PC-3 (cell line): Measurements from ENCODE around the gene CRTC1. TPM values are rescaled to one million over a fixed set of nuclear protein-coding genes. Genes with fewer than 3 reads are reported as not detected.

Source experiments
- ATAC-seq: fragments of 200-7000 bp; cut with Tn5 transposase; 2 replicates; pipeline ENCODE4 v1.9.1; 2020; ENCODE audit warnings: mild to moderate bottlenecking, moderate library complexity
- BruUV-seq: library from RNA; stranded (reverse); fragments of 400-500 nt; replicated peaks from 2 replicates; lab custom pipeline; 2021; lab: Mats Ljungman, UMichigan
- CTCF ChIA-PET: fragments of 300-600 bp; sonication (Branson Sonifier 250); formaldehyde crosslinking; loops from one replicate; lab custom pipeline; 2022; ENCODE audit warnings: antibody characterized with exemption; lab: Charles Lee
- POLR2A ChIA-PET: fragments of 300-600 bp; sonication (Branson Sonifier 250); formaldehyde crosslinking; loops from one replicate; lab custom pipeline; 2022; ENCODE audit warnings: antibody characterized with exemption; ENCODE audit not compliant: unreplicated experiment; lab: Charles Lee
- DNase-seq: peaks from one replicate; pipeline ENCODE4 v3.0.0-alpha.2; 2015
- H2AFZ ChIP-seq: fragments of 300-600 bp; sonication (generic); 2 replicates; pipeline ENCODE4 v1.6.0; 2016; ENCODE audit warnings: antibody characterized with exemption, low read length
- H3F3A ChIP-seq: fragments of 300-600 bp; sonication (generic); one replicate; pipeline ENCODE4 v1.6.0; 2017; ENCODE audit warnings: antibody characterized with exemption, low read length, control low read depth, mild to moderate bottlenecking; ENCODE audit not compliant: unreplicated experiment
- H3K27ac ChIP-seq: fragments of 300-600 bp; sonication (generic); 2 replicates; pipeline ENCODE4 v1.5.1; 2016; ENCODE audit warnings: mild to moderate bottlenecking, low read length
- H3K27me3 ChIP-seq: fragments of 300-600 bp; sonication (generic); 2 replicates; pipeline ENCODE4 v1.6.1; 2016; ENCODE audit warnings: low read length, mixed read lengths
- H3K36me3 ChIP-seq: fragments of 300-600 bp; sonication (generic); 2 replicates; pipeline ENCODE4 v1.6.1; 2016; ENCODE audit warnings: low read depth, mixed run types, low read length, mixed read lengths
- H3K4me1 ChIP-seq: fragments of 300-600 bp; sonication (generic); 2 replicates; pipeline ENCODE4 v1.5.1; 2016; ENCODE audit warnings: low read length; ENCODE audit not compliant: insufficient read depth
- H3K4me2 ChIP-seq: fragments of 300-600 bp; sonication (generic); 2 replicates; pipeline ENCODE4 v1.6.0; 2016; ENCODE audit warnings: low read length
- H3K4me3 ChIP-seq: fragments of 300-600 bp; sonication (generic); 2 replicates; pipeline ENCODE4 v1.5.1; 2016; ENCODE audit warnings: mild to moderate bottlenecking, low read length, mixed read lengths
- H3K79me2 ChIP-seq: fragments of 300-600 bp; sonication (generic); 2 replicates; pipeline ENCODE4 v1.6.1; 2017; ENCODE audit warnings: low read length, mixed read lengths
- H3K9ac ChIP-seq: fragments of 300-600 bp; sonication (generic); 2 replicates; pipeline ENCODE4 v1.6.0; 2016; ENCODE audit warnings: mild to moderate bottlenecking, low read length
- H3K9me2 ChIP-seq: fragments of 300-600 bp; sonication (generic); replicated peaks from 2 replicates; pipeline ENCODE4 v1.6.1; 2016; ENCODE audit warnings: mixed run types, low read length, mixed read lengths
- H3K9me3 ChIP-seq: fragments of 300-600 bp; sonication (generic); 2 replicates; pipeline ENCODE4 v1.6.1; 2016; ENCODE audit warnings: low read length, mixed read lengths
- H4K20me1 ChIP-seq: fragments of 300-600 bp; sonication (generic); 2 replicates; pipeline ENCODE4 v1.6.1; 2016; ENCODE audit warnings: low read length, mixed read lengths
- EZH2 ChIP-seq: fragments of 300-600 bp; sonication (generic); IDR thresholded peaks from one replicate; pipeline ENCODE4 v1.6.1; 2017; ENCODE audit warnings: antibody characterized with exemption, mild to moderate bottlenecking, low read length; ENCODE audit not compliant: unreplicated experiment
- EZH2phosphoT487 ChIP-seq: fragments of 300-600 bp; sonication (generic); IDR thresholded peaks from 2 replicates; pipeline ENCODE4 v1.6.1; 2018; ENCODE audit warnings: mild to moderate bottlenecking, antibody characterized with exemption, low read length, borderline replicate concordance
- intact Hi-C: fragments of 100-400 bp; cut with micrococcal nuclease; formaldehyde crosslinking; loops from 2 replicates; pipeline ENCODE4 v1.9.0; 2023
- total RNA-seq: library from RNA; depleted of rRNA; stranded (reverse); fragments of >200 nt; gene quantifications from 2 replicates; pipeline ENCODE4 v1.2.3, GENCODE V29; 2014
- TF ChIP-seq, protein P1 (sequence below): fragments of 300-600 bp; sonication (generic); conservative IDR thresholded peaks from 2 replicates; pipeline ENCODE4 v1.5.1; 2017; ENCODE audit warnings: antibody characterized with exemption, low read depth, mild to moderate bottlenecking, low read length

The CRTC1 gene
- total RNA-seq, 1 experiment from 2014 or later, result 6.7 TPM

DNA sequence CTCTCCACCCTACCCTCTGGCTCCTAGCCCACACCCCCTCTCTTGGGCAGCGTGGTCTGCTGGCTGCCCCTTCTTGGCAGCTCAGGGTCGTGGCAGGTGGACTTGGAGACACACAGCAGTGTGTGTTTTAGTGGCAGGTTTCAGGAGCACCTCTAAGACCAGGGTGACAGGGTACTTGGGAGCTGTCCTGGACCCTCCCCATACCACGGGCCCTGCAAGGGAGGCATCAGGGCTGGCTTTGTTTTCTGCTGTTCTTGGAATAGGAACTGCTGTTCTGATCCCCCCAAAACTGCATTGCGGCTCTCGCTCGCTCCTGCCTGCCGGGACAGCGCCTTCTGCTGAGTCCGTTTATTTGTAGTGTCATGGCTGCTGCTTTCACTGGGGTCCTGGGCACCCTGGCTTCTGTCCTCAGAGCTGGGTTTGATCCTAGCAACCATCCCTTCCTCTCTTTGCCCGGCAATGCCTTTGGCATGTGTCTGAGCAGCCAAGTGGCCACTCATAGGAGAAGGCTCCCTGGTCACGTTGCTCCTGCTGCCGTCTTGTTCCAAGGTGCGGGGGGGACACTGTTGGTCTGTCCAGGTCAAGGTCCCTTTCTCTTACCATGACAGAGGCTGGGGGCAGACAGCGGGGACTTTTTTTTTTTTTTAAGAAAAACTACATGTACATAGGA is 95.5 kb downstream of the CRTC1 start:
- no peak for DNase-seq
- POLR2A ChIA-PET, result no interaction called here
- peaks cover 12% of the 10 kb centered on the region for H3K4me1 ChIP-seq
- H3K4me2 ChIP-seq, result no peak overlapping the region
- H3K36me3 ChIP-seq, result no peaks in the 10 kb centered on the region
- no peak overlapping the region for H3K4me3 ChIP-seq
- H3K9me2 ChIP-seq, result no peaks in the 10 kb centered on the region
- no peaks in the 10 kb centered on the region for H3K27me3 ChIP-seq
- intact Hi-C loops, result loop anchor here (10.0 kb wide), 1 partner anchor 174 kb away; the partner anchor contains the start of gene CRLF1
- no peak overlapping the region for H3K27ac ChIP-seq
- no TSS peak for BruUV-seq
- CTCF ChIA-PET, result no interaction called here
- no peaks in the 10 kb centered on the region for H3K79me2 ChIP-seq
- no peaks in the 10 kb centered on the region for H3F3A ChIP-seq
- TF ChIP-seq, protein P1, sequence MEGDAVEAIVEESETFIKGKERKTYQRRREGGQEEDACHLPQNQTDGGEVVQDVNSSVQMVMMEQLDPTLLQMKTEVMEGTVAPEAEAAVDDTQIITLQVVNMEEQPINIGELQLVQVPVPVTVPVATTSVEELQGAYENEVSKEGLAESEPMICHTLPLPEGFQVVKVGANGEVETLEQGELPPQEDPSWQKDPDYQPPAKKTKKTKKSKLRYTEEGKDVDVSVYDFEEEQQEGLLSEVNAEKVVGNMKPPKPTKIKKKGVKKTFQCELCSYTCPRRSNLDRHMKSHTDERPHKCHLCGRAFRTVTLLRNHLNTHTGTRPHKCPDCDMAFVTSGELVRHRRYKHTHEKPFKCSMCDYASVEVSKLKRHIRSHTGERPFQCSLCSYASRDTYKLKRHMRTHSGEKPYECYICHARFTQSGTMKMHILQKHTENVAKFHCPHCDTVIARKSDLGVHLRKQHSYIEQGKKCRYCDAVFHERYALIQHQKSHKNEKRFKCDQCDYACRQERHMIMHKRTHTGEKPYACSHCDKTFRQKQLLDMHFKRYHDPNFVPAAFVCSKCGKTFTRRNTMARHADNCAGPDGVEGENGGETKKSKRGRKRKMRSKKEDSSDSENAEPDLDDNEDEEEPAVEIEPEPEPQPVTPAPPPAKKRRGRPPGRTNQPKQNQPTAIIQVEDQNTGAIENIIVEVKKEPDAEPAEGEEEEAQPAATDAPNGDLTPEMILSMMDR, result no peak
- TF ChIP-seq EZH2 (no peak), EZH2phosphoT487 (no peak)
- ATAC-seq, result no peak
- H3K9me3 ChIP-seq, result no peaks in the 10 kb centered on the region
- H2AFZ ChIP-seq, result no peak overlapping the region
- no peak overlapping the region for H3K9ac ChIP-seq
- H4K20me1 ChIP-seq, result no peaks in the 10 kb centered on the region

DNA sequence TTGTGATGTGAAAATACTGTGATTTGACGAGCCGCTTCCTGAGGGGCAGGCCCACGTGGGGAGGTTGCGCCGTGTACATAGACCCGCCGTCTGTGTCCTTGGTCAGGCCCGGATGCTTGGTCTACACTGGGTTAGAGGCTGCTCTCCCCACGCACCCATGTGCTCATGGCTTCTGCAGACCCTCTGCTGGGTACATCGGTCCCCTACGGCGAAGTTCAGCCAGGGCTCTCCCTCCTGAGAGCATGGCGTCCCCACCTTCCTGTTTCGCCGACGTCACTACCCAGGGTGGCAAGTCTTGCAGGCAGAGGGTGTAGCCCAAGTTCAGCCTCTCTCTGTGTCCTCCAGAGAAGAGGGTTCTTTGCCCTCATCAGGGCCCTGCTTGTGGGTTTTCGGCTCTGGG is 96.6 kb downstream of the CRTC1 start:
- Histone ChIP-seq H3K4me2 (no peak overlapping the region), H3F3A (no peaks in the 10 kb centered on the region), H3K9ac (no peak overlapping the region), H2AFZ (no peak overlapping the region), H3K4me3 (no peak overlapping the region), H3K79me2 (no peaks in the 10 kb centered on the region), H4K20me1 (no peaks in the 10 kb centered on the region), H3K4me1 (peaks cover 12% of the 10 kb centered on the region), H3K27ac (no peak overlapping the region), H3K27me3 (no peaks in the 10 kb centered on the region), H3K9me2 (no peaks in the 10 kb centered on the region), H3K36me3 (no peaks in the 10 kb centered on the region), H3K9me3 (no peaks in the 10 kb centered on the region)
- TF ChIP-seq EZH2 (no peak), EZH2phosphoT487 (no peak)
- TF ChIP-seq, protein P1, result no peak
- no peak for DNase-seq
- CTCF ChIA-PET, result no interaction called here
- no peak for ATAC-seq
- no TSS peak for BruUV-seq
- POLR2A ChIA-PET, result no interaction called here
- intact Hi-C loops, result no loop called here

DNA sequence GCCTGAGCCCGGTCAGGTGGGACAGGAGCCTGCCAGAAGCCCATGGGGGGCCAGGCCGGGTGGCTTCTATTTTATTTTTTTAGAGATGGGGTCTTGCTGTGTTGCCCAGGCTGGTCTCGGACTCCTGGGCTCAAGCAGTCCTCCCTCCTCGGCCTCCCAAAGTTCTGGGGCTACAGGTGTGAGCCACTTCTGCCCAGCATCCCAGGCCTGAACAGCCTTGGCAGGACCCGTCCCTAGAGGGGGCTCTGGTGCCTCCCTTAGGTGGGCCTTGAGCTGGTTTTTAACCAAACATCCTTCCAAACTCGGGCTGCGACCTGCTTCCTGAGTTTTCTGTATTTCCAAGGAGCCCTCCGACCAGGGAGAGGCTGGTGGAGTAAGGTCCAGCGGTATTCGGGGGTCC is 97.2 kb downstream of the CRTC1 start:
- POLR2A ChIA-PET, result interaction anchor here (0.6 kb wide), 1 partner anchor 82 kb away, joined by 3 read pairs; no protein-coding TSS in a partner anchor

More for the DNA sequence above, 97.2 kb downstream of the CRTC1 start:
- Histone ChIP-seq H4K20me1 (no peaks in the 10 kb centered on the region), H2AFZ (no peak overlapping the region), H3K9me3 (no peaks in the 10 kb centered on the region), H3K9ac (no peak overlapping the region), H3K4me3 (no peak overlapping the region), H3K9me2 (no peaks in the 10 kb centered on the region), H3F3A (no peaks in the 10 kb centered on the region), H3K36me3 (no peaks in the 10 kb centered on the region), H3K4me1 (peaks cover 12% of the 10 kb centered on the region), H3K4me2 (no peak overlapping the region), H3K79me2 (no peaks in the 10 kb centered on the region), H3K27me3 (no peaks in the 10 kb centered on the region), H3K27ac (no peak overlapping the region)
- TF ChIP-seq, protein P1, result no peak; the same call in 1 of the 2 replicates
- TF ChIP-seq EZH2 (no peak), EZH2phosphoT487 (no peak)
- DNase-seq (no peak), ATAC-seq (no peak)
- BruUV-seq, result no TSS peak
- intact Hi-C loops, result no loop called here
- CTCF ChIA-PET, result no interaction called here
